Mesenchymal stem cell (in vitro differentiated cells and primary cell): ENCODE measurements around the gene CBL.

Experiments used
- DNase-seq: peaks from one replicate; pipeline ENCODE4 v3.0.0-alpha.2; 2013
- H2AFZ ChIP-seq: one replicate; pipeline ENCODE4 v1.6.1; 2013; ENCODE audit warnings: low read depth, mild to moderate bottlenecking, control low read depth, inconsistent platforms, low read length, moderate library complexity
- H2AK5ac ChIP-seq: 2 replicates; pipeline ENCODE4 v1.6.1; 2013; ENCODE audit warnings: low read length, moderate library complexity, mild to moderate bottlenecking, inconsistent platforms; ENCODE audit not compliant: severe bottlenecking
- H2BK120ac ChIP-seq: one replicate; pipeline ENCODE4 v1.6.1; 2013; ENCODE audit warnings: low read depth, mild to moderate bottlenecking, inconsistent platforms, low read length, moderate library complexity
- H2BK12ac ChIP-seq, 2 experiments: one replicate each; pipeline ENCODE4 v1.6.1; 2013; ENCODE audit warnings: inconsistent platforms in 2 of 2, low read length in 2 of 2, mild to moderate bottlenecking in 2 of 2, moderate library complexity in 2 of 2, control low read depth in 1 of 2
- H2BK15ac ChIP-seq: one replicate; pipeline ENCODE4 v1.6.1; 2013; ENCODE audit warnings: mild to moderate bottlenecking, low read depth, inconsistent platforms; ENCODE audit not compliant: poor library complexity, severe bottlenecking
- H2BK5ac ChIP-seq: 2 replicates; pipeline ENCODE4 v1.6.1; 2013; ENCODE audit warnings: low read depth, mild to moderate bottlenecking, low read length, control low read depth, inconsistent platforms; ENCODE audit not compliant: poor library complexity, severe bottlenecking
- H3K14ac ChIP-seq, 2 experiments: one replicate each; pipeline ENCODE4 v1.6.1; 2013; ENCODE audit warnings: inconsistent platforms in 2 of 2, low read length in 2 of 2, control low read depth in 1 of 2, mild to moderate bottlenecking in 1 of 2, moderate library complexity in 1 of 2
- H3K18ac ChIP-seq, 2 experiments: one replicate each; pipeline ENCODE4 v1.6.1; 2013; ENCODE audit warnings: inconsistent platforms in 2 of 2, low read length in 2 of 2, control low read depth in 1 of 2, low read depth in 1 of 2, mild to moderate bottlenecking in 1 of 2
- H3K23ac ChIP-seq, 2 experiments: one replicate each; pipeline ENCODE4 v1.6.1; 2013; ENCODE audit warnings: inconsistent platforms in 2 of 2, low read length in 2 of 2, mild to moderate bottlenecking in 2 of 2, moderate library complexity in 2 of 2, control low read depth in 1 of 2
- H3K27ac ChIP-seq: 2 replicates; pipeline ENCODE4 v1.5.1; 2013; ENCODE audit warnings: mild to moderate bottlenecking, moderate library complexity, low read length, control low read depth, inconsistent platforms; ENCODE audit not compliant: poor library complexity, severe bottlenecking
- H3K27me3 ChIP-seq, 2 experiments: 2 replicates each; pipeline versions ENCODE4 v1.6.1 to v1.7.0; 2013; ENCODE audit warnings: low read length in 2 of 2, mild to moderate bottlenecking in 2 of 2, moderate library complexity in 2 of 2, control low read depth in 1 of 2, inconsistent platforms in 1 of 2; ENCODE audit not compliant: control insufficient read depth in 1 of 2, insufficient read depth in 1 of 2
- H3K36me3 ChIP-seq, 2 experiments: 2 replicates each; pipeline versions ENCODE4 v1.6.1 to v1.7.0; 2013; ENCODE audit warnings: low read length in 2 of 2, control low read depth in 1 of 2, inconsistent platforms in 1 of 2, low read depth in 1 of 2, mild to moderate bottlenecking in 1 of 2; ENCODE audit not compliant: insufficient read depth in 2 of 2, control insufficient read depth in 1 of 2
- H3K4ac ChIP-seq, 2 experiments: one replicate each; pipeline ENCODE4 v1.6.1; 2013; ENCODE audit warnings: inconsistent platforms in 2 of 2, low read length in 2 of 2, mild to moderate bottlenecking in 2 of 2, moderate library complexity in 2 of 2, control low read depth in 1 of 2, low read depth in 1 of 2
- H3K4me1 ChIP-seq: 2 replicates; pipeline ENCODE4 v1.6.1; 2013; ENCODE audit warnings: low read depth, low read length, control low read depth; ENCODE audit not compliant: control insufficient read depth, insufficient read depth
- H3K4me2 ChIP-seq: 2 replicates; pipeline ENCODE4 v1.6.1; 2013; ENCODE audit warnings: low read length, mild to moderate bottlenecking, inconsistent platforms; ENCODE audit not compliant: poor library complexity, severe bottlenecking
- H3K4me3 ChIP-seq, 2 experiments: 2 replicates each; pipeline versions ENCODE4 v1.5.1 to v1.7.0; 2013; ENCODE audit warnings: low read length in 2 of 2, mild to moderate bottlenecking in 2 of 2, control low read depth in 1 of 2, low read depth in 1 of 2; ENCODE audit not compliant: insufficient read depth in 1 of 2
- H3K79me1 ChIP-seq: replicated peaks from 2 replicates; pipeline ENCODE4 v1.6.1; 2013; ENCODE audit warnings: mild to moderate bottlenecking, control low read depth, low read length, inconsistent platforms; ENCODE audit not compliant: poor library complexity, severe bottlenecking
- H3K9ac ChIP-seq: 2 replicates; pipeline ENCODE4 v1.7.0; 2013; ENCODE audit warnings: mild to moderate bottlenecking, low read length, moderate library complexity
- H3K9me3 ChIP-seq: 2 replicates; pipeline ENCODE4 v1.7.0; 2013; ENCODE audit warnings: mild to moderate bottlenecking, low read length; ENCODE audit not compliant: control insufficient read depth
- H4K8ac ChIP-seq: one replicate; pipeline ENCODE4 v1.6.1; 2013; ENCODE audit warnings: inconsistent platforms, mild to moderate bottlenecking, low read length, moderate library complexity
- H4K91ac ChIP-seq: one replicate; pipeline ENCODE4 v1.6.1; 2013; ENCODE audit warnings: mild to moderate bottlenecking, low read length, inconsistent platforms
- WGBS: methylation state at CpG from one replicate; pipeline ENCODE4 v1.1.7; 2013; ENCODE audit warnings: mixed read lengths; 5-methylcytosine and 5-hydroxymethylcytosine counted together

CBL gene

DNA sequence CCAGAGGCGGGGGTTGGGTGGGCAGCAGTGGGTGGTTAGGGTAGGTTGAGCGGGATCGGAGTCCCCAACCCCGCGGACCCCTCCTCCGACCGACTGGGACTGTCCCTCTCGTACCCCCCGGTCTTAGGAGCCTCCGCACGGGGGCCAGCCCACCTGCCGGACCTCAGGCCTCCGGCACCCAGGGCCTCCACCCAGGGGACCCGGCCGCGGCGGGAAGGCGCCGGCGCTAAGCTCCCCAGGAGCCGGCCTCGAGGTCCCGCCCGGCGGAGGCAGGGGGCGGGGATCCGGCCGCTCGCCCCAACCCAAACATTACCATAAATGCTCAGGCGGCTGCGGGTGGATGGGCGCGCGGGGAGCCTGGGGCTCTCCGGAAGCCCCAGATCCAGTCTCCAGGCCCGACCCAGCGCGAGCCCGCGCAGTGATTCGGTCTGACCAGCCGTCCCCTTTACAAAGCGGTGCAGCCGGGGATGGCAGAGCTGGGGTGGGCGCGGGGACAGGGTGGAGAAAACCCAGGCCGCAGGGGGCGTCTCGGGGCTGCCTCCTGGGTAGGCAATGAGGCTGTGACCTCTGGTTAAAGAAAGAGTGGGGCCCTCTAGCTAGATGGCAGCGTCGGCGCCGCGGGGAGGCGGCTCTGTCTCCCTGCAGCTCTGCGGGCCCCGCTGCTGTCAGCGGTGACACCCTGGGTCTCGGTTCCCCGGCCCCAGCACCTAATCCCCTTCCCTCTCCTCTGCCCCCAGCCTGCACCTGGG is 114.8 kb downstream of the CBL start:
- Histone ChIP-seq H3K23ac (peak overlapping the region in 1 of 2 experiments; percentile 68), H3K9ac (peak overlapping the region; percentile 81), H2AK5ac (peak overlapping the region; percentile 18), H3K79me1 (peaks cover 5% of the 10 kb centered on the region), H3K14ac (peak overlapping the region in 1 of 2 experiments; percentile 96), H3K4me1 (peaks cover 40% of the 10 kb centered on the region), H2BK120ac (peak overlapping the region; percentile 12), H3K4me2 (peak overlapping the region; percentile 90), H2BK15ac (peak overlapping the region; percentile 99), H3K27me3 (peaks cover 0 to 26% of the 10 kb centered on the region in 2 experiments), H2AFZ (peak overlapping the region; percentile 73), H3K18ac (peak overlapping the region; percentile 74 to 95), H3K9me3 (no peaks in the 10 kb centered on the region), H3K4ac (peak overlapping the region; percentile 87 to 88), H4K8ac (peak overlapping the region; percentile 92), H3K36me3 (no peaks in the 10 kb centered on the region), H3K4me3 (peak overlapping the region; percentile 52 to 76), H2BK5ac (no peak overlapping the region), H4K91ac (peak overlapping the region; percentile 95), H3K27ac (peak overlapping the region; percentile 43), H2BK12ac (peak overlapping the region; percentile 45 to 90)
- peak; percentile 82 for DNase-seq
- WGBS: 2% methylated on average over 25 of the region's 60 CpGs

GRCh38 chr11:119322360-119322739 is 116.2 kb downstream of the CBL start:
- no peaks in the 10 kb centered on the region for H3K36me3 ChIP-seq
- H3K14ac ChIP-seq: no peak overlapping the region
- no peak overlapping the region for H2AK5ac ChIP-seq
- H3K4ac ChIP-seq: no peak overlapping the region
- H3K9me3 ChIP-seq: no peaks in the 10 kb centered on the region
- no peak overlapping the region for H2BK15ac ChIP-seq
- no peaks in the 10 kb centered on the region for H3K79me1 ChIP-seq
- no peak overlapping the region for H2BK5ac ChIP-seq
- H2AFZ ChIP-seq: no peak overlapping the region
- no peak overlapping the region for H3K23ac ChIP-seq
- H3K27ac ChIP-seq: no peak overlapping the region
- no peak overlapping the region for H3K4me3 ChIP-seq
- H3K4me1 ChIP-seq: peaks cover 35% of the 10 kb centered on the region
- no peak overlapping the region for H3K9ac ChIP-seq
- no peak overlapping the region for H4K91ac ChIP-seq
- H3K18ac ChIP-seq: no peak overlapping the region
- no peak overlapping the region for H4K8ac ChIP-seq
- WGBS: 87% methylated on average over 6 of the region's 6 CpGs
- H2BK12ac ChIP-seq: no peak overlapping the region
- H3K27me3 ChIP-seq: peaks cover 0 to 14% of the 10 kb centered on the region in 2 experiments
- H2BK120ac ChIP-seq: no peak overlapping the region
- peak; percentile 24 for DNase-seq
- no peak overlapping the region for H3K4me2 ChIP-seq

- Histone ChIP-seq H3K4ac (no peak overlapping the region), H3K27me3 (peaks cover 0 to 9% of the 10 kb centered on the region in 2 experiments), H3K9ac (no peak overlapping the region), H2BK5ac (no peak overlapping the region), H3K27ac (no peak overlapping the region), H2BK12ac (no peak overlapping the region), H3K14ac (no peak overlapping the region), H2BK120ac (no peak overlapping the region), H2BK15ac (no peak overlapping the region), H3K79me1 (no peaks in the 10 kb centered on the region), H3K18ac (peak overlapping the region in 1 of 2 experiments; percentile 50), H4K8ac (no peak overlapping the region), H3K9me3 (no peaks in the 10 kb centered on the region), H3K36me3 (no peaks in the 10 kb centered on the region), H4K91ac (no peak overlapping the region), H2AK5ac (no peak overlapping the region), H3K4me1 (peaks cover 30% of the 10 kb centered on the region), H3K23ac (no peak overlapping the region), H2AFZ (no peak overlapping the region), H3K4me2 (no peak overlapping the region), H3K4me3 (no peak overlapping the region)
- no peak for DNase-seq
- WGBS: 91% methylated on average over 20 of the region's 20 CpGs
These were observed 116.9 kb downstream of the CBL start for GRCh38 chr11:119322921-119323531.

DNA sequence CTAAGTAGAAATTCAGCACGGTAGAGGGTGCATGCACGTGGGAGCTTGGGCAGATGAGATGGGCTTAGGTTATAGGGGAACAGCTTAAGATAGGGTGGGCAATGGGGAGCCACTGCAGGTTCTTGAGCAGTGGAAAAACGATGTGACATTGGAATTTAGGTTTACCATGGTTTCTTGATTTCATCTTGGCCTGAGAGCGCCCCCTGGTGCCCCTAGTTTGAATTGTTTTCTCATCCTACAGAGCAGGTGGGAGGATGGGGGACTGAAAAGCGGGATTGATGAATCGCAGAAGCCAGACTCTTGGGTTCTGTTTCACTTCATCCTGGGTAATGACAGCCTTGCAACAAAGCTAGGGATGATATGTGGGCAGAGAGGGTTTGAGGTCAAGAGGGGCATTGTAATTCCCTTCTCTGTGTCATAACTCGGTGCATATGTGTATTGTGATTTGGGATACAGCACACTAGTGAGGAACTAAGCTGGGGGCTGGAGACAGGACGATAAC is 117.4 kb downstream of the CBL start:
- Histone ChIP-seq H2AFZ (no peak overlapping the region), H2BK15ac (no peak overlapping the region), H3K9ac (no peak overlapping the region), H3K23ac (no peak overlapping the region), H3K18ac (peak overlapping the region in 1 of 2 experiments; percentile 50), H4K91ac (no peak overlapping the region), H3K4me2 (no peak overlapping the region), H2BK5ac (no peak overlapping the region), H3K9me3 (no peaks in the 10 kb centered on the region), H2AK5ac (no peak overlapping the region), H3K79me1 (no peaks in the 10 kb centered on the region), H2BK12ac (no peak overlapping the region), H3K36me3 (no peaks in the 10 kb centered on the region), H3K4me1 (peaks cover 25% of the 10 kb centered on the region), H3K4me3 (no peak overlapping the region), H4K8ac (no peak overlapping the region), H3K27me3 (peaks cover 0 to 7% of the 10 kb centered on the region in 2 experiments), H3K14ac (no peak overlapping the region), H3K4ac (no peak overlapping the region), H2BK120ac (no peak overlapping the region), H3K27ac (no peak overlapping the region)
- peak; percentile 80 for DNase-seq
- WGBS: 10% methylated on average over 8 of the region's 8 CpGs
